Mesothelial cell of epicardium (in vitro differentiated cells): Measurements from ENCODE around the gene NFATC1. TPM values are rescaled to one million over a fixed set of nuclear protein-coding genes. Genes with fewer than 3 reads are reported as not detected.

Source experiments
- DNase-seq, 2 experiments: peaks; one replicate each; pipeline ENCODE4 v3.0.0; 2021; ENCODE audit warnings: low spot score in 2 of 2; ENCODE audit not compliant: unreplicated experiment in 2 of 2
- H3K27ac Mint-ChIP-seq: 2 replicates; pipeline ENCODE4 v1.8.0; 2021; ENCODE audit warnings: mixed read lengths
- H3K27me3 Mint-ChIP-seq: 2 replicates; pipeline ENCODE4 v1.8.0; 2021; ENCODE audit warnings: low read depth, mixed read lengths
- H3K36me3 Mint-ChIP-seq: 2 replicates; pipeline ENCODE4 v1.8.0; 2021; ENCODE audit warnings: mixed read lengths
- H3K4me1 Mint-ChIP-seq: 2 replicates; pipeline ENCODE4 v1.8.0; 2021; ENCODE audit warnings: mixed read lengths
- H3K4me3 Mint-ChIP-seq: 2 replicates; pipeline ENCODE4 v1.8.0; 2021; ENCODE audit warnings: mild to moderate bottlenecking, moderate library complexity, mixed read lengths
- H3K9me3 Mint-ChIP-seq: 2 replicates; pipeline ENCODE4 v1.8.0; 2021; ENCODE audit warnings: mixed read lengths
- CTCF ChIP-seq: fragments of 200-600 bp; sonication (generic); IDR thresholded peaks from one replicate; pipeline ENCODE4 v1.5.0; 2021; ENCODE audit warnings: antibody characterized with exemption; ENCODE audit not compliant: unreplicated experiment
- total RNA-seq: library from RNA; stranded (reverse); gene quantifications from 3 replicates; pipeline ENCODE4 v1.2.1, GENCODE V29; 2021

The NFATC1 gene
- total RNA-seq, 1 donor from 2014 or later, result 13.4 TPM

- Mint-ChIP-seq H3K27me3 (no peaks in the 10 kb centered on the region), H3K36me3 (peaks cover 5% of the 10 kb centered on the region), H3K9me3 (peaks cover 14% of the 10 kb centered on the region), H3K4me3 (no peak overlapping the region), H3K27ac (no peak overlapping the region), H3K4me1 (peaks cover 7% of the 10 kb centered on the region)
- no peak for TF ChIP-seq CTCF
- peak; percentile 23 to 52 for DNase-seq
Measured at GRCh38 chr18:79576686-79577351, 181.1 kb downstream of the NFATC1 start.

- Mint-ChIP-seq H3K36me3 (no peaks in the 10 kb centered on the region), H3K4me1 (peaks cover 7% of the 10 kb centered on the region), H3K4me3 (no peak overlapping the region), H3K27me3 (no peaks in the 10 kb centered on the region), H3K9me3 (peaks cover 9% of the 10 kb centered on the region), H3K27ac (no peak overlapping the region)
- DNase-seq, result peak in 1 of 2 experiments; percentile 16
- no peak for TF ChIP-seq CTCF
Measured at GRCh38 chr18:79577451-79578395, 182.0 kb downstream of the NFATC1 start.

GRCh38 chr18:79578396-79579260 is 182.9 kb downstream of the NFATC1 start:
- no peak overlapping the region for H3K4me3 Mint-ChIP-seq
- no peak for TF ChIP-seq CTCF
- H3K36me3 Mint-ChIP-seq, result no peaks in the 10 kb centered on the region
- H3K27me3 Mint-ChIP-seq, result no peaks in the 10 kb centered on the region
- peaks cover under 1% of the 10 kb centered on the region for H3K9me3 Mint-ChIP-seq
- H3K27ac Mint-ChIP-seq, result no peak overlapping the region
- H3K4me1 Mint-ChIP-seq, result peaks cover 7% of the 10 kb centered on the region
- DNase-seq, result peak in 1 of 2 experiments; percentile 13
